ENCODE measurements around the gene GRB10.

The GRB10 gene

GRCh38 chr7:50667789-50668226 is 114.9 kb downstream of the GRB10 start:
- TF ChIP-seq, protein P1, sequence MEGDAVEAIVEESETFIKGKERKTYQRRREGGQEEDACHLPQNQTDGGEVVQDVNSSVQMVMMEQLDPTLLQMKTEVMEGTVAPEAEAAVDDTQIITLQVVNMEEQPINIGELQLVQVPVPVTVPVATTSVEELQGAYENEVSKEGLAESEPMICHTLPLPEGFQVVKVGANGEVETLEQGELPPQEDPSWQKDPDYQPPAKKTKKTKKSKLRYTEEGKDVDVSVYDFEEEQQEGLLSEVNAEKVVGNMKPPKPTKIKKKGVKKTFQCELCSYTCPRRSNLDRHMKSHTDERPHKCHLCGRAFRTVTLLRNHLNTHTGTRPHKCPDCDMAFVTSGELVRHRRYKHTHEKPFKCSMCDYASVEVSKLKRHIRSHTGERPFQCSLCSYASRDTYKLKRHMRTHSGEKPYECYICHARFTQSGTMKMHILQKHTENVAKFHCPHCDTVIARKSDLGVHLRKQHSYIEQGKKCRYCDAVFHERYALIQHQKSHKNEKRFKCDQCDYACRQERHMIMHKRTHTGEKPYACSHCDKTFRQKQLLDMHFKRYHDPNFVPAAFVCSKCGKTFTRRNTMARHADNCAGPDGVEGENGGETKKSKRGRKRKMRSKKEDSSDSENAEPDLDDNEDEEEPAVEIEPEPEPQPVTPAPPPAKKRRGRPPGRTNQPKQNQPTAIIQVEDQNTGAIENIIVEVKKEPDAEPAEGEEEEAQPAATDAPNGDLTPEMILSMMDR (IDR thresholded peaks at IDR 0.05; ENCODE audit: extremely low read depth, insufficient read depth, missing control alignments), result no peak
- in situ Hi-C loops (cut with MboI; ENCODE audit: low pct_unique_long_range_greater_than_20kb, low sequenced_read_pairs, unreplicated experiment), result loop anchor here (25.0 kb wide), 1 partner anchor 581 kb away; the partner anchor contains the start of gene ZPBP
- DNase-seq (ENCODE audit: low spot score), result no peak

- TF ChIP-seq, protein P1 (IDR thresholded peaks at IDR 0.05; ENCODE audit: extremely low read depth, insufficient read depth, missing control alignments), result no peak
- no peak for DNase-seq (ENCODE audit: low spot score)
- in situ Hi-C loops (cut with MboI; ENCODE audit: low pct_unique_long_range_greater_than_20kb, low sequenced_read_pairs, unreplicated experiment), result loop anchor here (25.0 kb wide), 1 partner anchor 580 kb away; the partner anchor contains the start of gene ZPBP
Measured at GRCh38 chr7:50667338-50667737, 115.4 kb downstream of the GRB10 start.

- in situ Hi-C loops (cut with MboI; ENCODE audit: low pct_unique_long_range_greater_than_20kb, low sequenced_read_pairs, unreplicated experiment), result loop anchor here (25.0 kb wide), 1 partner anchor 579 kb away; the partner anchor contains the start of gene ZPBP
- no peak for DNase-seq (ENCODE audit: low spot score)
- TF ChIP-seq, protein P1 (IDR thresholded peaks at IDR 0.05; ENCODE audit: extremely low read depth, insufficient read depth, missing control alignments), result no peak
Measured at GRCh38 chr7:50666124-50666496, 116.6 kb downstream of the GRB10 start.

DNA sequence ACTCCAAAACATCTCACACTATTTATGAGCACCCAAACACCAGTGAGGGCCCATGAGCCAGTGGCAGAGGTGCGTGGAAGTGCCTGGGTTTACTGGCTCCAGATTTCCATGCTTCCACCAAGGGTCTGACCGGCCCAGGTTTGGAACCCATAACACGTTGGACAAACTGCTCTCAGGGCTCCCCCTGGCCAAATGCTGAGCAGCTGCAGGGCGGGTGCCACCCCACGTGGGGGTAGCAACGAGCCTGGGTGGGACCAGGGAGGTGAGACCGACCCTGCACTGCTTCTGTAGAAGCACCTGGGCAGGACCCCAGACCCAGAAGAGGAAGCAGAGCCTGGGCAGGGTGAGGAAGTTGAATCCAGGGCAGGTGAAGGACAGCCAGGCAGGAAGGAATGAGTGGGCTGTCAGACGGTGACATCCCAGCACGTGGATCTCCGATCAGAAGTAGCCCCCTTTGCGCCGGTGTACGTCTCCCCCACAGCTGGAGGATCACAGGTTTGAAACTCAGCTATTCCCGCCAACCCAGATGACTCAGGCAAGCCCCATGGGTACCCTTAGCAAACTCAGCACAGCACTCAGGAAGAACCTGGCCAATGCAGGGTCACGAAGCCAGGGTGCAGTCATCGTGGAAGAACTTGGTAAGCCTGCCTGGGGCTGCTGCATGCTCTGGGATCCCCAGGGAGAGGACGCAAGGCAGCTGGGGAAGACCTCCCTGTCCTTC is 117.1 kb downstream of the GRB10 start:
- TF ChIP-seq, protein P1 (IDR thresholded peaks at IDR 0.05; ENCODE audit: extremely low read depth, insufficient read depth, missing control alignments), result peak; percentile 25
- DNase-seq (ENCODE audit: low spot score), result no peak
- in situ Hi-C loops (cut with MboI; ENCODE audit: low pct_unique_long_range_greater_than_20kb, low sequenced_read_pairs, unreplicated experiment), result loop anchor here (25.0 kb wide), 1 partner anchor 578 kb away; the partner anchor contains the start of gene ZPBP

GRCh38 chr7:50664937-50665336 is 117.8 kb downstream of the GRB10 start:
- DNase-seq (ENCODE audit: low spot score), result no peak
- in situ Hi-C loops (cut with MboI; ENCODE audit: low pct_unique_long_range_greater_than_20kb, low sequenced_read_pairs, unreplicated experiment), result loop anchor here (25.0 kb wide), 1 partner anchor 578 kb away; the partner anchor contains the start of gene ZPBP
- TF ChIP-seq, protein P1 (IDR thresholded peaks at IDR 0.05; ENCODE audit: extremely low read depth, insufficient read depth, missing control alignments), result no peak

- peak; percentile 55 for DNase-seq (ENCODE audit: low spot score)
- in situ Hi-C loops (cut with MboI; ENCODE audit: low pct_unique_long_range_greater_than_20kb, low sequenced_read_pairs, unreplicated experiment), result loop anchor here (25.0 kb wide), 1 partner anchor 577 kb away; the partner anchor contains the start of gene ZPBP
- TF ChIP-seq, protein P1 (IDR thresholded peaks at IDR 0.05; ENCODE audit: extremely low read depth, insufficient read depth, missing control alignments), result no peak
Measured at GRCh38 chr7:50664461-50664922, 118.2 kb downstream of the GRB10 start.
